ENCODE results near the gene ZIC4.

Gene ZIC4

DNA sequence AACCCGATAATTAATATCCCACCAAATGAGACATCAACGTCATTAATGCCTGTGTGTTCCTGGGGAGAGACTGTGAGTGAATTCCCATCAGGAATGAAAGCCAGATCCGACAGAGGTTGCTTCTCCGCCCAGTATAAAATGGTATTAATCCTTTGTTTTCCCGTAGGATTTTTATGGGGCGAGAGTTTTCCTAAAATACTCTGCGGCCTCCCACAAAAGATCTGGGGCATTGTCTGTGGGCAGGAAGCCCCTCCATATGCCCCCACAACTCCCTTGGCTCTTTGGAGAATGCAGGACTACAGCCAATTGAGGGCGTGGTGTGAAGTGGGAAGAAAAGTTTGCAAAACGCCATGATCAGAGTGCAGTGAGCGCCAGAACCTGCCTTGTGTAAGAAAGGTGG lies 26.7 kb downstream of the ZIC4 start:
- TF ChIP-seq, protein P1, sequence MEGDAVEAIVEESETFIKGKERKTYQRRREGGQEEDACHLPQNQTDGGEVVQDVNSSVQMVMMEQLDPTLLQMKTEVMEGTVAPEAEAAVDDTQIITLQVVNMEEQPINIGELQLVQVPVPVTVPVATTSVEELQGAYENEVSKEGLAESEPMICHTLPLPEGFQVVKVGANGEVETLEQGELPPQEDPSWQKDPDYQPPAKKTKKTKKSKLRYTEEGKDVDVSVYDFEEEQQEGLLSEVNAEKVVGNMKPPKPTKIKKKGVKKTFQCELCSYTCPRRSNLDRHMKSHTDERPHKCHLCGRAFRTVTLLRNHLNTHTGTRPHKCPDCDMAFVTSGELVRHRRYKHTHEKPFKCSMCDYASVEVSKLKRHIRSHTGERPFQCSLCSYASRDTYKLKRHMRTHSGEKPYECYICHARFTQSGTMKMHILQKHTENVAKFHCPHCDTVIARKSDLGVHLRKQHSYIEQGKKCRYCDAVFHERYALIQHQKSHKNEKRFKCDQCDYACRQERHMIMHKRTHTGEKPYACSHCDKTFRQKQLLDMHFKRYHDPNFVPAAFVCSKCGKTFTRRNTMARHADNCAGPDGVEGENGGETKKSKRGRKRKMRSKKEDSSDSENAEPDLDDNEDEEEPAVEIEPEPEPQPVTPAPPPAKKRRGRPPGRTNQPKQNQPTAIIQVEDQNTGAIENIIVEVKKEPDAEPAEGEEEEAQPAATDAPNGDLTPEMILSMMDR (IDR thresholded peaks at IDR 0.05; ENCODE audit: insufficient read depth, low read depth, low read length, missing control alignments): no peak
- no peak for DNase-seq (ENCODE audit: low read depth)
- no peak overlapping the region for H3K4me3 ChIP-seq (ENCODE audit: low read depth, low read length)

GRCh38 chr3:147377412-147378367 lies 28.7 kb downstream of the ZIC4 start:
- H3K4me3 ChIP-seq (ENCODE audit: low read depth, low read length): no peak overlapping the region
- no peak for DNase-seq (ENCODE audit: low read depth)
- TF ChIP-seq, protein P1 (IDR thresholded peaks at IDR 0.05; ENCODE audit: insufficient read depth, low read depth, low read length, missing control alignments): no peak

DNA sequence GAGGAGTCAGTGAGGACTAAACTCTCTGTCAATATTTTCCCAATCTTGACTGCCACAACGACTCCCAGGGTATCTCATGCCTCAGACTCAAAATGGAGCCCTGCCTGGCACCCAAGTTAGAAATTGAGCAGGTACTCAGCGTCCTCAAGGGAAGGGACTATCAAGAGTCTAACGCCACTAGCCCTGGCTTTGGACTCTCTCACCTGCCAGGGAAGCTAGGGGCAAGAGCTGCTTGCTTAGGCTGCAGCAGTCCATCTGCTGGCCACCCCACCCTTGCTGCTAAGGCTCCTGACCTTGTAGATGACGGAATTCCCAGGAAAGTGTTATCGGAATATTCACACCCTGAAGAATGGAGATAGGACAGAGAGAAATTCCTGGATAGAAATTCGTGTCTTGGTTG lies 33.0 kb downstream of the ZIC4 start:
- TF ChIP-seq, protein P1 (IDR thresholded peaks at IDR 0.05; ENCODE audit: insufficient read depth, low read depth, low read length, missing control alignments): no peak
- H3K4me3 ChIP-seq (ENCODE audit: low read depth, low read length): no peak overlapping the region
- no peak for DNase-seq (ENCODE audit: low read depth)

DNA sequence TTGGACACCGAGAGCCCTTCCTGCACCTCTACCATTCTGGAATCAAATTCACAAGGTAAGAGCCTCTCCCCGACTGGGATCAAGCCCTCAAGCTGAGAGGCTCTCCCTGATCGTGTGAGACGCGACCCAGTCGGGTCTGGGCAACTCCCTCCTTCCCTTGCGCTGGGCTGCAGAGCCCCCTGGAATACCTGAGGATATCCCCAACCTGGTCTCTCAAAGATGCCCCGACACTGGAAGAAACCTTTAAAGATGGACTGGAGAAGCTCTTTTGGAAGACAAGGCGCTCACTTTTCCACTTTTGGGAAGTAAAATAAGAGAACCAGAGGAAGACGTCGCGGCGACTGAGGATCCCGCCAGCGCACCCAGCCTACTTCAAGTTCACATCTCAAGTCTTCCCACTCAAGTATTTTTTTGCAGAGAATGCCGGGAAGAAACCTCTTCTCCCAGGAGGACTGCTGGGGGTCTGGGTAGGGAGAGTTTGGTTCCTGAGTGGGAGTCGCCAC lies 33.8 kb downstream of the ZIC4 start:
- no peak overlapping the region for H3K4me3 ChIP-seq (ENCODE audit: low read depth, low read length)
- TF ChIP-seq, protein P1 (IDR thresholded peaks at IDR 0.05; ENCODE audit: insufficient read depth, low read depth, low read length, missing control alignments): no peak
- DNase-seq (ENCODE audit: low read depth): no peak

DNA sequence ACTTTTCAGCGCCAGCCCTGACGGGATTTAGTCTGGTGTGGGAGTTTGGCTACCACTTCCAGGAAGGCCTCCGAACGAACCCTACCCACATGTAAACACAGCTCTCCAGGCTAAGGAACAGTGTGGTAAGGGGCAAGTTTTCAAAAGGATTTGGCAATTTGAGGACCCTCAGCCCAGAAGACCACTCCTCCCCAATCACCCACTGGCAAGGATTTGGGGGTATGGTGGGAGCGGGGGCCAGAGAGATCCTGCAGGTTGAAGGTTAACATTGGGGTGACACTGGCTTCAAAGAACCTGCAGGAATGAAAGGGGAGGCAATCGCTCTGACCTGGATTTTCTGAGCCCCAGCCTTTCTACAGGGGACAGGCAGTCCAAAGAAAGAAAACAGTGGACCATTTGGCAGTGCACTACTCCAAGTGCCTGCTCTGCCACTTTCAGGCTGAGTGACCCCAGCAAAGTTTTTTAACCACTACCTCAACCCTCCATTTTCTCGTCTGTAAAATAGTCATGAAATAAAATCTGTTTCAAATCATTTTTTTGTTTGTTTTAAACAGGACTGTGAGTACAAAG lies 34.5 kb downstream of the ZIC4 start:
- TF ChIP-seq, protein P1 (IDR thresholded peaks at IDR 0.05; ENCODE audit: insufficient read depth, low read depth, low read length, missing control alignments): no peak
- DNase-seq (ENCODE audit: low read depth): no peak
- no peak overlapping the region for H3K4me3 ChIP-seq (ENCODE audit: low read depth, low read length)

GRCh38 chr3:147371140-147371539 lies 35.2 kb downstream of the ZIC4 start:
- TF ChIP-seq, protein P1 (IDR thresholded peaks at IDR 0.05; ENCODE audit: insufficient read depth, low read depth, low read length, missing control alignments): no peak
- H3K4me3 ChIP-seq (ENCODE audit: low read depth, low read length): no peak overlapping the region
- no peak for DNase-seq (ENCODE audit: low read depth)

All from GM12865 (cell line).